HepG2 (cell line): ENCODE measurements around the gene FARSB. TPM values are rescaled to one million over a fixed set of nuclear protein-coding genes. Genes with fewer than 3 reads are reported as not detected.

Experiments used
- CBX1 ChIP-seq: IDR thresholded peaks from one replicate; pipeline ENCODE4 v1.6.1; 2016; ENCODE audit warnings: antibody characterized with exemption, low read depth
- CEBPG ChIP-seq: IDR thresholded peaks from 2 replicates; pipeline ENCODE4 v1.6.1; 2016
- EZH2 ChIP-seq: conservative IDR thresholded peaks from 2 replicates; pipeline ENCODE4 v1.6.1; 2012; ENCODE audit warnings: mild to moderate bottlenecking, low read depth, low read length, moderate library complexity
- FOXP4 ChIP-seq: sonication (generic); formaldehyde crosslinking; IDR thresholded peaks from 2 replicates; pipeline ENCODE4 v1.4.0; 2020; ENCODE audit warnings: missing genetic modification reagents
- GTF3A ChIP-seq: sonication (generic); formaldehyde crosslinking; conservative IDR thresholded peaks from 2 replicates; pipeline ENCODE4 v1.4.0; 2020; ENCODE audit warnings: mild to moderate bottlenecking, missing genetic modification reagents
- HIVEP1 ChIP-seq: sonication (generic); formaldehyde crosslinking; IDR thresholded peaks from 2 replicates; pipeline ENCODE4 v1.4.0; 2020; ENCODE audit warnings: mild to moderate bottlenecking, missing genetic modification reagents
- IKZF5 ChIP-seq: IDR thresholded peaks from 2 replicates; pipeline ENCODE4 v1.6.1; 2018; ENCODE audit warnings: missing genetic modification reagents, mild to moderate bottlenecking, missing compliant biosample characterization
- KAT7 ChIP-seq: IDR thresholded peaks from 2 replicates; pipeline ENCODE4 v1.6.1; 2018; ENCODE audit warnings: borderline replicate concordance, missing compliant biosample characterization
- KDM6A ChIP-seq: IDR thresholded peaks from 2 replicates; pipeline ENCODE4 v1.6.1; 2016; ENCODE audit warnings: low read depth
- KMT2B ChIP-seq: IDR thresholded peaks from 2 replicates; pipeline ENCODE4 v1.6.1; 2016; ENCODE audit warnings: missing genetic modification reagents, missing compliant biosample characterization
- NFYB ChIP-seq: sonication (generic); formaldehyde crosslinking; IDR thresholded peaks from 2 replicates; pipeline ENCODE4 v1.4.0; 2020; ENCODE audit warnings: missing genetic modification reagents
- NR1H2 ChIP-seq: sonication (generic); formaldehyde crosslinking; IDR thresholded peaks from 2 replicates; pipeline ENCODE4 v1.8.1; 2022; ENCODE audit warnings: low read depth, missing genetic modification reagents, borderline replicate concordance
- RBFOX2 ChIP-seq: fragments of 200-400 bp; formaldehyde crosslinking; IDR thresholded peaks from 2 replicates; pipeline ENCODE4 v1.6.1; 2017; ENCODE audit warnings: low read depth, mild to moderate bottlenecking, low read length
- RNF219 ChIP-seq: sonication (generic); formaldehyde crosslinking; IDR thresholded peaks from 2 replicates; pipeline ENCODE4 v1.5.0; 2020; ENCODE audit warnings: mild to moderate bottlenecking, missing genetic modification reagents
- RXRA ChIP-seq: sonication (generic); formaldehyde crosslinking; IDR thresholded peaks from 2 replicates; pipeline ENCODE4 v1.5.1; 2020; ENCODE audit warnings: missing genetic modification reagents
- TFAP4 ChIP-seq: sonication (generic); IDR thresholded peaks from 2 replicates; pipeline ENCODE4 v1.6.1; 2016; ENCODE audit warnings: low read depth, borderline replicate concordance
- XBP1 ChIP-seq: sonication (generic); formaldehyde crosslinking; IDR thresholded peaks from 2 replicates; pipeline ENCODE4 v1.5.0; 2020; ENCODE audit warnings: missing genetic modification reagents
- ZFP90 ChIP-seq: sonication (generic); formaldehyde crosslinking; IDR thresholded peaks from 2 replicates; pipeline ENCODE4 v1.8.0; 2022; ENCODE audit warnings: missing genetic modification reagents, mild to moderate bottlenecking, inconsistent platforms, borderline replicate concordance
- ZNF136 ChIP-seq: sonication (generic); formaldehyde crosslinking; IDR thresholded peaks from 2 replicates; pipeline ENCODE4 v1.8.1; 2022; ENCODE audit warnings: low read depth, mild to moderate bottlenecking, moderate library complexity, missing genetic modification reagents
- ZNF224 ChIP-seq: sonication (generic); formaldehyde crosslinking; IDR thresholded peaks from 2 replicates; pipeline ENCODE4 v1.5.0; 2020; ENCODE audit warnings: mild to moderate bottlenecking, missing genetic modification reagents
- ZNF280B ChIP-seq: sonication (generic); formaldehyde crosslinking; IDR thresholded peaks from 2 replicates; pipeline ENCODE4 v1.5.0; 2020; ENCODE audit warnings: missing genetic modification reagents, mild to moderate bottlenecking, borderline replicate concordance
- ZNF580 ChIP-seq: IDR thresholded peaks from 2 replicates; pipeline ENCODE4 v1.6.1; 2016; ENCODE audit warnings: low read depth, borderline replicate concordance
- polyA plus RNA-seq, 8 experiments: library from polyadenylated mRNA; depleted of rRNA in 3 of 8; stranded (reverse) in 7 of 8; unstranded in 1 of 8; fragments of >200 nt; fragmentation: Illumina TruSeq in 4 of 8; extraction: Trizol in 4 of 8; gene quantifications; 2 replicates each; pipeline versions ENCODE4 v1.2.1 to v1.2.3, GENCODE V29; 2011 to 2016; ENCODE audit warnings: low read depth in 4 of 8, missing spikeins in 1 of 8, mixed read lengths in 1 of 8; ENCODE audit not compliant: insufficient read depth in 1 of 8
- total RNA-seq, 5 experiments: library from RNA; depleted of rRNA; stranded (reverse); fragments of >200 nt; fragmentation: Illumina TruSeq; extraction: Trizol; gene quantifications; 2 replicates each; pipeline ENCODE4 v1.2.3, GENCODE V29; 2016; ENCODE audit warnings: low read depth in 1 of 5

FARSB gene
- total and polyA plus RNA-seq, 2 of the 13 experiments (the other 11 are each of a cell fraction or from before 2014, with no cell fraction given): 23.3 to 45.9 TPM

GRCh38 chr2:222671259-222672067 lies 15.6 kb upstream of the FARSB start, which contains the start of gene MOGAT1 (continued):
- TF ChIP-seq EZH2: no peak
- peak; percentile 34 for TF ChIP-seq ZNF280B (CRISPR knock-in tag)
- TF ChIP-seq IKZF5: peak; percentile 86
- no peak; the same call in 1 of the 2 replicates for TF ChIP-seq ZFP90 (CRISPR knock-in tag)
- no peak for TF ChIP-seq ZNF136 (CRISPR knock-in tag)
- TF ChIP-seq GTF3A: peak; percentile 94; the same call in 1 of the 2 replicates
- TF ChIP-seq RBFOX2: peak; percentile 99
- TF ChIP-seq CBX1: peak; percentile 74
- peak; percentile 70 for TF ChIP-seq RXRA (CRISPR knock-in tag)
- peak; percentile 63; the same call in 1 of the 2 replicates for TF ChIP-seq TFAP4
- no peak; the same call in 1 of the 2 replicates for TF ChIP-seq XBP1 (CRISPR knock-in tag)
- TF ChIP-seq KMT2B: peak; percentile 86
- TF ChIP-seq NR1H2 (CRISPR knock-in tag): 0 out of 2 replicates have a peak, but pooled peaks have one; percentile 25
- TF ChIP-seq CEBPG (CRISPR knock-in tag): 0 out of 2 replicates have a peak, but pooled peaks have one; percentile 11
- TF ChIP-seq HIVEP1 (CRISPR knock-in tag): no peak
- TF ChIP-seq KAT7: peak; percentile 95
- peak; percentile 73 for TF ChIP-seq FOXP4 (CRISPR knock-in tag)
- peak; percentile 78; the same call in 1 of the 2 replicates for TF ChIP-seq ZNF580 (CRISPR knock-in tag)
- peak; percentile 87 for TF ChIP-seq NFYB (CRISPR knock-in tag)
- TF ChIP-seq RNF219: no peak
- peak; percentile 73; the same call in 1 of the 2 replicates for TF ChIP-seq ZNF224
- TF ChIP-seq KDM6A (CRISPR knock-in tag): peak; percentile 4; the same call in 1 of the 2 replicates
